HS-5 (cell line): ENCODE results near the gene CD84.
"Not testable (repeated sequence)": the region's sequence is repeated elsewhere in the genome, so short reads cannot be mapped to it uniquely, and the experiment has no call there.

Source experiments
- DNase-seq: peaks from one replicate; pipeline ENCODE4 v3.0.0-alpha.2; 2012; ENCODE audit warnings: low read depth

The CD84 gene

GRCh38 chr1:160540859-160541233 lies 38.5 kb downstream of the CD84 start:
- no peak for DNase-seq

DNA sequence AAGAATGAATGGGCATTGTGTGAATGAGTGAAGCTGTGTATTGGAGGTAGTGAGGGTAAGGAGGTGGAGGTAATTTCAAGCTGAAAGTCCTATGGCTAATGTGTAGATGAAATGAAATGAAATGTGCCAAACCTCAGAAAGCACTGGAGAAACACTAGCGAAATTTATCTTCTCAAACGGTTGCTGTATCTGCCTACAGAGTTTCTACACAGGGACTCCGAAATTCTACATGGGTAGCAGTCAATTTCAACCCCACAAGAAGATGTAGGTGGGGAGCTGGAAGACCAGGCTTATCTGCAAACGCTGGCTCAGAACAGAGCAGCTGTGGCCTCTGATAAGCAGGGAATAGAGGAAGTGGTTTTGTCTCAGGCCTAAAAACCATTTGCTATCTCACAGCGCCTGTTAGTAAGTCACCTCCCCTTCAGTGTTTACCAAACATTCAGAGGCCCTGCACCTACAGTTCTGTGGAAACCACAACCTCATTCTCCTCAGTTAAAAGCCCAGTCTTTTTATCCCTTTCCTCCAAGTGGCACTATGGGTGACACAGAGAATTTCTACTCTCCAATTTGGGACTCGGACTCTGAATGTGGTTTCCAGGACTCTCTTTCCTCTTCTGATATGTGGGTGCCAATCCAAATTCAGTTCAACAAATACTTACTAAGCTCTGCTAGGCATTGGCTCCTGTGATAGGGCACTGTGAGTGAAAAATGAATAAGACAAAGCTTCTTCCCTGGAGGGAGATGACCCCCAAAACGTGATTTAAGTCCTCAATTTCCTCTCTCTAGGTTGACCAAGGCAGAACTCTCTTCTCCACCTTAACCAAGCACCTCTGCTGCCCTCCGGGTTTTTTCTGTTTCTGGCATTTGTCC lies 39.1 kb downstream of the CD84 start:
- DNase-seq: no peak

- no peak for DNase-seq
These were observed 39.7 kb downstream of the CD84 start for GRCh38 chr1:160539684-160539989.

DNA sequence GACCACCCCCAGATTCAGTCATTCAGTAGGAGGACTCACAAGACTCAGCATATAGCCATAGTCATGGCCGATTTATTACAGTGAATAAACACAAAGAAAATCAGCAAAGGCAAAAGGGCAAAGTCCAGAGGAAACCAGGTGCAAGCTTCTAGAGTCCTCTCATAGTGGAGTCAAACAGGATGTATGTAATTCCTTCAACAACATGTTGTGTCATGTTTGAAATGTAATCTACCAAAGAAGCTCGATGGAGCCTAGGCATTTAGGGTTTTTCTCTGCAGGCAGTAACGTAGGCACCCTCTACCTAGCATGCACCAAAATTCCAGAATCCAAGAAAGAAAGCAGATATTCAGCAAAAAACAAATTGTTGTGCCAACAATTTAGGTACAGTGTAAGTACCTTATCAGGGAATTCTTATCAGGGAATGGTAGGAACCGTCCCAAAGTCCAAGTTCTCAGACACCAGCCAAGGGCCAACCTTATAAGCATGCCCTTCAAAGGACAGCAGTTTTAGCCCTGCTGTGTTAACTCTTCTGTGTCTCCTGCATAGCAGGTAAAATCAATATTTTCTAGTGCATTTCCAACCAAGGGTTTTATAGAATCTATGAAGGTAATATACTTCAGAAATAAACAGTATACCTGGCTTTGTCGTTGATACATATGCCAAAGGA lies 40.2 kb downstream of the CD84 start:
- no peak for DNase-seq

- no peak for DNase-seq
These were observed 41.3 kb downstream of the CD84 start for GRCh38 chr1:160537714-160538665.

GRCh38 chr1:160534823-160535605 lies 44.3 kb downstream of the CD84 start:
- DNase-seq: no peak

DNA sequence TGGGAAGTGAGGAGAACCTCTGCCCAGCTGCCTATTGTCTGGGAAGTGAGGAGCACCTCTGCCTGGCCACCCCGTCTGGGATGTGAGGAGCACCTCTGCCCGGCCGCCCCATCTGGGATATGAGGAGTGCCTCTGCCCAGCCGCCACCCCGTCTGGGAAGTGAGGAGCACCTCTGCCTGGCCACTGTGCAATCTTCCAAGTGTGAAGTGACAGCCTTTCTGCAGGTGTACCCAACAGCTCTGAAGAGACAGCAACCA lies 46.8 kb downstream of the CD84 start:
- DNase-seq: not testable (repeated sequence)

DNA sequence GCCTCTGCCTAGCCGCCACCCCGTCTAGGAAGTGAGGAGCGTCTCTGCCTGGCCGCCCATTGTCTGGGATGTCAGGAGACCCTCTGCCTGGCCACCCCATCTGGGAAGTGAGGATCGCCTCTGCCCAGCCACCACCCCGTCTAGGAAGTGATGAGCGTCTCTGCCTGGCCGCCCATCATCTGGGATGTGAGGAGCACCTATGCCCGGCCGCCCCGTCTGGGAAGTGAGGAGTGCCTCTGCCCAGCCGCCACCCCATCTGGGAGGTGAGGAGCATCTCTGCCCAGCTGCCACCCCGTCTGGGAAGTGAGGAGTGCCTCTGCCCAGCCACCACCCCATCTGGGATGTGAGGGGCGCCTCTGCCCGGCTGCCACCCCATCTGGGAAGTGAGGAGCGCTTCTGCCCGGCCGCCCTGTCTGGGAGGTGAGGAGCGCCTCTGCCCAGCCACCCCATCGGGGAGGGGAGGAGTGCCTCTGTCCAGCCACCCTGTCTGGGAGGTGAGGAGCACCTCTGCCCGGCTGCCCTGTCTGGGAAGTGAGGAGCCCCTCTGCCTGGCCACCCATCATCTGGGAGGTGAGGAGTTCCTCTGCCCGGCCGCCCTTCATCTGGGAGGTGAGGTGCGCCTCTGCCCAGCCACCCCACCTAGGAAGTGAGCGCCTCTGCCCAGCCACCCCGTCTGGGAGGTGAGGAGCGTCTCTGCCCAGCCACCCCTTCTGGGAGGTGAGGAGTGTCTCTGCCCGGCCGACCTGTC lies 47.3 kb downstream of the CD84 start:
- not testable (repeated sequence) for DNase-seq

GRCh38 chr1:160529401-160529952 lies 49.8 kb downstream of the CD84 start:
- not testable (repeated sequence) for DNase-seq

GRCh38 chr1:160523789-160524188 lies 55.5 kb downstream of the CD84 start:
- not testable (repeated sequence) for DNase-seq

GRCh38 chr1:160522622-160523345 lies 56.5 kb downstream of the CD84 start, which contains the start of gene SLAMF6:
Gene SLAMF6 (minus strand): TSS chr1:160523255. CDS start chr1:160523192, 63 bp downstream.
- no peak for DNase-seq

- no peak for DNase-seq
These were observed 57.2 kb downstream of the CD84 start for GRCh38 chr1:160522136-160522535.

DNA sequence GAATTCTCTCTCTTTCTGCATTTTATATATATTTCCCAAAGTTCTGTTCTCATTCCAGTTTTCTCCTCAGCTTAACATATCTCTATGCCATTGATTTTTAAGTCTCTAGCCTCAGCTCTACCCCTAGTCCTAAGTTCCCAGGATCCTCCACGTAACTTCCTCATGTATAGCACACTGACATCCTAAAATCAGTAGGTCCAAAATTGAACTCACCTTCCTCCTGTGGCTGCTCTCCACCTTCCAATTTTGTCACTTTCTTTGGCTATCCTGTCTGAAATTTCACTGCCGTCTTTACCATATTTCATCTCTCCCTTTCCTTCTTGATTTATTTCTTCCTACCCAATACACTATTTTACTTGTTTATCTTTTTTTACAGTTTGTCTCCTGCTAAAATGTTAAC lies 57.7 kb downstream of the CD84 start:
- DNase-seq: no peak

- no peak for DNase-seq
These were observed 58.3 kb downstream of the CD84 start for GRCh38 chr1:160520999-160521398.

GRCh38 chr1:160520582-160520981 lies 58.7 kb downstream of the CD84 start:
- no peak for DNase-seq

DNA sequence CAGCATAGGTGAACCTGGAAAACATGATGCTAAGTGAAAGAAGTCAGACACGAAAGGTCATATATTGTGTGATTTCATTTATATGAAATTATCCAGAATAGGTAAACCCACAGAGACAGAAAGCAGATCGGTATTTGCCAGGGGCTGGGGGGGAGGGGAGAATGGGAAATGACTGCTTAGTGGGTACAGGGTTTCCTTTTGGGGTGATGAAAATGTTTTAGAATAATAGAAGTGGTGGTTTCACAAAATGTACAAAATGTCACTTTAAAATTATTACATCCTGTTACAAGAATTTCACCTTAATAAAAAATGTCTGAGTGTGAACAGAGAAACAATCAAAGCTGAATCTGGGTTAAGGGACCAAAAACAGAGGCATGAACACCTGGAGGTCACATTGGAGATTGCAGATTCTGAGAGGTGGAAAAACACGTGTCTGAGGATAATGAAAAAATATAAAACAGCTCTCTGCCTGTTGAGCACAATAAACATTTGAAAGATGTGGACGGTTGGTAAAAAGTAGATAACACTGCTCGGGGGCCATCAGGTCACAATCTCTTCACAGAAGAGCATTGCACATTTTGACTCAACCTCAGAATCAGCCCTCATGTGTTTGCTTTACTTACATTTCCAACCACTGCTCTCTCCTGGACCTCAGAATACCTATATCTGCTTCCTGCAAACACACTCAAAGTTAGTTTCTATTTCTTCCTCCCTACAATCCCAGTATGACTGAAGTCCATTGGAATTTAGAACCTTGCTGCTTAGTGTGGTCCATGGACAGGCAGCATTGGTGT lies 59.5 kb downstream of the CD84 start:
- no peak for DNase-seq

DNA sequence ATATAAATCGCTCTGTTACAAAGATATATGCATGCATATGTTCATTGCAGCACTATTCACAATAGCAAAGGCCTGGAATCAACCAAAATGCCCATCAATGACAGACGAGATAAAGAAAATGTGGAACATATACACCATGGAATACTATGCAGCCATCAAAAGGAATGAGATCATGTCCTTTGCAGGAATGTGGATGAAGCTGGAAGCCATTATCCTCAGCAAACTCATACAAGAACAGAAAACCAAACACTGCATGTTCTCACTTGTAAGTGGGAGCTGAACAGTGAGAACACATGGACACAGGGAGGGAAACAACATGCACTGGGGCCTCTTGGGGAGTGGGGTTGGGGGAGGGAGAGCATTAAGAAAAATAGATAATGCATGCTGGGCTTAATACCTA lies 61.8 kb downstream of the CD84 start:
- not testable (repeated sequence) for DNase-seq

DNA sequence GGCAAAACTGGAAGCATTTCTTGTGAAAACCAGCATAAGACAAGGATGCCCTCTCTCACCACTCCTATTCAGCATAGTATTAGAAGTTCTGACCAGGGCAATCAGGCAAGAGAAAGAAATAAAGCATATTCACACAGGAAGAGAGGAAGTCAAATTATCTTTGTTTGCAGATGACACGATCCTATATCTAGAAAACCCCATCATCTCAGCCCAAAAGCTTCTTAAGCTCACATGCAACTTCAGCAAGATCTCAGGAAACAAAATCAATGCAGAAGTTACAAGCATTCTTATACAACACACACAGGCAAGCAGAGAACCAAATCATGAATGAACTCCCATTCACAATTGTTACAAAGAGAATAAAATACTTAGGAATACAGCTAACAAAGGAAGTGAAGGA lies 63.4 kb downstream of the CD84 start:
- DNase-seq: not testable (repeated sequence)

- no peak for DNase-seq
These were observed 74.6 kb downstream of the CD84 start for GRCh38 chr1:160504651-160505050.
